D341Med (cell line): ENCODE data around the gene GRK6.
A peak's percentile ranks its signal among the peaks of the same experiment; 100 is the strongest.

Source experiments
- DNase-seq: peaks from one replicate; pipeline ENCODE4 v3.0.0; 2012; ENCODE audit warnings: low spot score

GRK6 gene

DNA sequence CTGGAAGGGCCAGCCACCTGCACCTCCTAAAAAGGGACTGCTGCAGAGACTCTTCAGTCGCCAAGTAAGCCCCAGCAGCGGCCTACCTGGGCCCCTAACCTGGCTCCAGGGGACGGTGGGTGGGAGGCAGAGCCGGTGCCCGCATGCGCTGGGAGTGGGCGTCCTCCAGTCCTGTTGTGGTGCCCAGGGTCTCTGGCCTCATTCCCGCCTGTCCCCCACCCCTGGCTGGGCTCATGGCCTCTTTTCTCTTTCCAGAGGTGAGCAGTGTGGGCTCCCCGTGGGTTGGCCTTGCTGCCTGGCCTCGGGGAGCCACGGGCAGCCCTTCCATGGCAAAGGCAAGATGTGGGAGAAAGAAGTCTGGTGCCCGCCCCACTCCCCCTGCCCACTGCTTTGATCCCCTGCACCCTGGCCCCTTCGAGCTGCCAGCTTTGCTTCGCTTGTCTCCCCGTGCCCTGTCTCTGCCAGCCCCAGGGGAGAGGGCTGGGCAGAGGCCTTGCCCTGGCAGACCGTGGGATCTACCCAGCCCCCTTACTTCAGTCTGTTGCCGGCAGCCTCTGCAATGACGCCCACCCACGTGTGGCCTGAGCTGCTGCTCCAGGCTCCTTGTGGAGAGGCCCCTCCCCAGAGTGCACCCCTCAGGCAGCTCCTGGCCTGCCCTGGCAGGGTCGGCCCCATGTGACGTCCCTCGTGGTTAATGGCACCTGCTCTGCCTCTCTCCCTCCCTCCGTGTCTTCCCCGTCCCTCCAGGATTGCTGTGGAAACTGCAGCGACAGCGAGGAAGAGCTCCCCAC, 14.7 kb downstream of the GRK6 start:
- no peak for DNase-seq

DNA sequence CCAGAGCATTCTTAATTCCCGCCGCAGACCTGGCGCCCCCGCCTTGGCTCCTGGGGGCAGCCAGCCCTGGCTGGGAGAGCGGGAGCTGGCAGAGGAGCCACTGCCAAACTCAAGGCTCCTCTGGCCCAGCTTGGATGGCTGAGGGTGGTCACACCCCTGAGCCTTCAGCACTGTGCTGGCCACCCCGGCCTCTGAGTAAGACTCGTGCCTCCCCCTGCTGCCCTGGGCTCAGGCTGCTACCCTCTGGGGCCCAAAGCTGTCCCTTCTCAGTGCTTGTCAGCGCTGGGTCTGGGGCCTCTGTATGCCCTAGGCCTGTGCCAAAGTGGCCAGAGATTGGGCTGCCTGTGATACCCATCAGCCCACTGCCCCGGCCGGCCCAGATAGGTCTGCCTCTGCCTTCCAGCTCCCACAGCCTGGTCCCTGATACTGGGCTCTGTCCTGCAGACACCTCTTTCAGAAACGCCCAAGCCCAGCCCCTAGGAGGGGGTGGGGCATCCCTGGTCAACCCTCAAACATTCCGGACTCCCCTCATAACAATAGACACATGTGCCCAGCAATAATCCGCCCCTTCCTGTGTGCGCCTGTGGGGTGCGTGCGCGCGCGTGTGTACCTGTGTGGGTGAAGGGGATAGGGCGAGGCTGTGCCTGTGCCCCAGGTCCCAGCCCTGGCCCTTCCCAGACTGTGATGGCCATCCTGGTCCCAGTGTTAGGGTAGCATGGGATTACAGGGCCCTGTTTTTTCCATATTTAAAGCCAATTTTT, 15.8 kb downstream of the GRK6 start:
- no peak for DNase-seq

DNA sequence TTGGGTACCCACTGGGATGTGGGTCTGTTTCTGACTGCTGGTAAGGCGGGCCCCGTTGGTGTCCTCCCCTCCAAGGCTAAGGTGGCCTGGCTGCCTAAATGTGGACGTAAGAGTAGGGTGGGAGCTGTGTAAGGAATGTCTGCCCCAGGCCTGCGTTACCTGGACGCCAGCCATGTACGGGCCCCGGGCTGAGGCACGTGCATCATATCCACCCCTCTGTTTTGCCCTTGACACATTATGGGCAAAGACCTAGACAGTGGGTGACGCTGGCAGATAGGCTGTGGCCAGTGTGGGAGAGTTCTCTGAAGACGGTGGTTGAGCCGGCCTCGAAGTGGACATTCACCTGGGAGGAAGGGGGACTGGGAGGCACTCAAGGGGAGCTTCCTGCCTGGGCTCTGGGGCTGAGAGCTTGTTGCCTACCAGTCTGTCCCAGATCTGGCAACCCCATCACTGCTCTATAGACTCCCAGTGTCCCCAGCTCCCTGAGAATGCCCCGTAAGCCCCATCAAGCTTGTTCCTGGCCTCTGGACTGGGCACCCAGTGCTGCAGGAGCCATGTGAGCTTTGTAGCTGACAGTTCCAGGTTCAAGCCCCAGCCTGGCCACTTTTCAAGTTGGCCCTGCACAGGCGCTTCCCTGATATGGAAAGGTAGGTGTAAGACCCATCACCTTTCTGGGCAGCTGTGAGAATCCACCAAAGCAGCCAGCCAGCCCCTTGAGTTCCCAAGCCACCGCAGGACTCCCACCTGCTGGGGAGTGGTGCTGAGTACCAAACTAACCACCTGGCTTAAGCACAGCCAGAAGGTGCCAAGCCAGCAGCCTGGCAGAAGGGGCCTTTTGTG, 16.9 kb downstream of the GRK6 start:
- no peak for DNase-seq

GRCh38 chr5:177444106-177445051, 17.9 kb downstream of the GRK6 start:
- DNase-seq = no peak

- DNase-seq = no peak
Measured at GRCh38 chr5:177445052-177445916, 18.8 kb downstream of the GRK6 start.

DNA sequence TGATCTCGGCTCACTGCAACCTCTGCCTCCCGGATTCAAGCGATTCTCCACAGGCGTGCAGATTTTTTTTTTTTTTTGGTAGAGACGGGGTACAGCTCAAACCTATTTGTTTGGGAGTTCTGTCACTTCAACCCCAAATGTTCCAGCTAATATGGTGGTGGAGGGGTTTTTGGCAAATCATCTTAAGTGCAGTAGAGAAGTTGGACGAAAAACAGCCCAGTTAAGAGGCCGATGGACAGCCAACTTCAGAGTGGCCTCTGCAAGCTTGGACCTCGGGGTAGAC, 19.4 kb downstream of the GRK6 start:
- no peak for DNase-seq

DNA sequence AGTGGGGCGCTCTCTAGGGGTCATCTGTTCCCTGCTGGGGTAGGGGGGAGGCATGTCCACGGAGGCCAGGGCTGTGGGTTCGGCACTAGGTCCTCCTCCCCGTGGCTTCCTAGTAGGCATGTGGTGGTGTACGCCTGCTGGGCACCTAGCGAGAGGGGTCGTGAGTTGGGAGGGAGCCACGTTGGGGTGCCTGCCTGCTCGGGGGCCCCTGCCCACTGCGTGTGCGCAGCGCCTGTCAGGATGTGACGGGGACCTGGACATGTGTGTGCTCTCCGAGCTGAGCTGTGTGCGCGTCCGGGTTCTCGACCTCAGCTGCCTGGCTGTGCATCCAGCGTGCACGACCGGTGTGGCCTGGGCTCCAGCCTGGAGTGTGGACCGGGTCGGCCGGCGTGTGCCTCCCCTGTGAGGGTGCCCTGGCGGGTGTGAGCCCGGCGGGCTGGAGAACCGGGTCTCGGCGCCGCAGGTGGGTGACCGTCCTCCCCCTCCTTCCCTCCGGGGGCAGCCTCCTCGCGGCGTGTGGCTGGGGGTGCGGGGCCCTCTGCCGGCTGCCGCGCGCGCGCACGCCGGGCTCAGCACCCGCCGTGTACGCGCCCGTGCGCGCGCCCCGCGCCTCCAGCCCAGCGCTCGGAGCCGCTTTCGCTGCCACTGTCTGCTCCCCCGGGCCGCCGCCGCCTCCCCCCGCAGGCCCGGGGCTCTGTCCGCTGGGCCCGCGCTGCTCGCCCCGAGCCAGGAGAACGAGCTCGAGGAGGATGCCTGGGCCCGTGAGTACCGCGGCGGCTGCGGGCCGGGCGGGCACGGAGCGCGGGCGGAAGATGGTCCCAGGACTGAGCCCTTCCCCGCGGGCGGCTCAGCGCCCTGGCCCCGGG, 20.0 kb downstream of the GRK6 start, which contains the start of gene PRR7:
TSS of gene PRR7 (plus strand) at position 615 of the 866 bp plus-strand sequence. CDS start 8,254 bp downstream, outside the sequence.
- peak; percentile 95 for DNase-seq

DNA sequence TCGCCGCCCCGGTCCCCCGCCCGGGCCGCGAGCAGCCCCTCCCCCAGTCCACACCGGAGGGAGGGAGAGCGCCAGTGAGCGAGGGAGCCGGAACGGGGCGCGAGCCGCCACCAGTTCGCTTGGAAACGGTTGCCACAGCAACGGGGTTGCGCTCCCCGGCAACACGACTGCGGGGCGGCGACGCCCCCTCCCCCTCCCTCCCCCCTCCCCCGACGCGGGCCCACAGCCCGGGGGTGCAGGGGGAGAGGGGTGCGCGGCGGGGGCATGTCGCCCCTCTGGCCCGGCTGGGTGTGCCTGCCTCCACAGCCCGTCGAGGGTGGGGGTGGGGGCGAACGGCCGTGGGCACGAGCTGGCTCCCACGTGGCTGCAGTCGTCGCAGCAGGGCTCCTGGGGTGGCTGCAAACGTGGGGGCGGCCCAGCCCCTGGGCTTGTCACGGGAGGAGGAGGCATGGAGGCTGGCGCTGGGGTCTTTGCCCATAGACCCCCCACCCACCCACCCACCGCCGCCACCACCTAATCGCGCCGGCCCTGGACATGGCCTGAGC, 20.7 kb downstream of the GRK6 start:
- DNase-seq = peak; percentile 86

- no peak for DNase-seq
Measured at GRCh38 chr5:177447611-177448243, 21.3 kb downstream of the GRK6 start.

DNA sequence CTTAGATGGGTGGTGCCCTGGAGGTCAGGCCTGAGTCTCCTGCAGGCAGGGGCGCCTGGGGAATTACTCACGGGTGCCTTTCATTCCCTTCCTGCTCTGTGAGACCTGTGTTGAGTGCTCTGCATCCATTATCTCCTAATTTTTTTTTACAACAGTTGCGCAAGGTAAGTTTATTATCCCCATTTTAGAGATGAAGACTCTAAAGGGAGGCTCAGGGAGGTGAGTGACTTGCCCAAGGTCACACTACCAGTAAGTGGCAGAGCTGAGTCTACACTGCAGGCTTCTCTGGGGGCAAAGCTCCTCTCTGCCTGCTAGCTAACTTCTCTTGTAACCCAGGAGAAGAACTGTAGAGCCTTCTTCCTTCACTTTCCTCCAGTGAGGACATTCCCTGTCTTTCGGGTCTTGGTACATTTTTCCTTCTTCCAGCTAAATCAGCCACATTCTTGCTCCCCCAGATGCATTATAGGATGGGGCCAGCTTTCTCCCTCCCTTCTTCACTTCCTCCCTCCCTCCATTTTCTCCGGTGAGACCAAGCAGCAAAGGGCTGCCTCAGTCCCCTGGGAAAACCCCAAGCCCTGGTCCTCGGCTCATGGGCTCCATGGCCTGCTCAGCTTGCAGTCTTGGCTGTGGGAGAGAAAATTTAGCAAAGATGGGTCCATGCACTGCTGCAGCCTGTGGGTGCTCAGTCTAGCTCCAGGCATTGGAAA, 21.9 kb downstream of the GRK6 start:
- DNase-seq = no peak

DNA sequence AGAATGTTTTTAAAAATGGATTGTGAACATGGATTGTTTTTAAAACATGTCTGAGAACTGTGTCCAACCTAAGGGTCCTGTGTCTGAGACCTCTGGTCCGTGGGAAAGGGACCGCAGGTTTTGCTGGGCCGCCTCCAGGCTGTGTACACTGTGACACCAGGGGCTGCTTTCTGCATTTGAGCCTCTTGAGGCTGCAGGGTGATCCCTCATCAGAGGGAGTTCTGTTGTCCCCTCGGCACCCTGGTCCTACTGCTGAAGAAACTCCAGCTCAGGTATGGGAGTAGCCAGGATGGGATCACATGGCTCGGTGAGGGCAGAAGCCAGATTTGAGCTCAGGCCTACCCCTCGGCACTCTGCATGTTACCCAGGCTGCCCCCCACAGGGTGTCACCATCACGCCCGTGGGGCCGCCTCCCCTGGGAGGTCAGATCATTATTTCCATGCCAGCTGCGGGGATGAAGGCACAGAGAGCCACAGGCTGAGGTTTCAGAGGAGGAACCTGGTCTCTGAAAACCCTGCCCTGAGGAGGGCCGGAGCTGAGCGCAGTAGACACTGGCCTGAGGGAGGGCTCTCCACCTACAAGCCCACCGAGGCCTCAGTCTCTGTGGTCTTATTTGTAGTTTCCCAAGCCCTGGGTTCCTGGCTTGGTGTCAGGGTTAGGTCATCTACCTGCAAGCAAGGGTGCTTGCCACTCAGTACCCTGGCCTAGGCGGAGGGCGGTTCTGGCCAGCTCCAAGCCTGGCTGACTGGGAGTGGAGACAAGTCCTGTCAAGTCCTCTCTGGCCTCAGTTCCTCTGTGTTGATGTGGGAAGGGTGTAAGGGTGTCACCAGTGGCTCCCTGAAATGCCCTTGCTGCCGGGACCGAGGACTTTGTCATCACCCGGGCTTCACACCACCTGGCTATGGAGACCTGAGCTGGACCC, 22.9 kb downstream of the GRK6 start:
- DNase-seq = no peak

DNA sequence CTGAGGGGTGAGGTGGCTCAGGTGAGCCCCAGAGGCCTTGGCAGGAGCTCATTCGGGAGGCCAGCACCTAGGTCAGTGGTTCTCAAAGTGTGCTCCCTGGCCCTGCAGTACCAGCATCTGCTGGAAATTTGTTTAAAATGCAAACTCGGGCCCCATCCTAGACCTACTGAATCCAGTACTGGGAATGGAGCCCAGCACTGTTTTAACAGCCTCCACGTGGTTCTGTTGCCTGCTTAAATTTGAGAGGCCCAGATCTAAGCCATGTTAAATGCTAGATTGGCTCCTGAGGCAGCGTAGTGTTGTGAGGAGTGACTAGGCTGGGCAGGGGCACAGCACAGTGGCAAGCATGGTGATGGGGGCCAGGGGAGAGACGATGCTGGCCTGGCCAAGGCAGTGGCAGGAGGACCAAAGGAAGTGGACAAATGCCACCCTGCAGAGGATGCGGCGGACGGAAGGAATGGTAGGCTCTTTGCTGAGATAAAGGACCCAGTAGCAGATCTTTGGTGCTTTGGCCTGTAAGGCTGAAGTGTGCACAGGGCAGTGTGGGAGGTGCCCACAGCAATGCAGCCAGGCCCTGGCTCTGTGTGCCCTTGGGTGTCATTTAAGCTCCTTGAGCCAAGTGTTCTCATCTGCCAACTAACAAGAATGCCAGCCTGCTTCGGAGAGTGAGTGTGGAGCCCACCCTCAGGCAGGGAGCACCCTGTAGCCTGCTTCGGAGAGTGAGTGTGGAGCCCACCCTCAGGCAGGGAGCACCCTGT, 24.4 kb downstream of the GRK6 start:
- no peak for DNase-seq

GRCh38 chr5:177452688-177453638, 26.5 kb downstream of the GRK6 start:
- DNase-seq = no peak

- no peak for DNase-seq
Measured at GRCh38 chr5:177453852-177454396, 27.4 kb downstream of the GRK6 start.
